K562 (cell line): Measurements from ENCODE around the gene PPP1R14B. TPM values are rescaled to one million over a fixed set of nuclear protein-coding genes. Genes with fewer than 3 reads are reported as not detected.

ENCODE experiments used
- ATF7 ChIP-seq: fragments of 450-650 bp; IDR thresholded peaks from 2 replicates; pipeline ENCODE4 v1.7.1; 2014; ENCODE audit warnings: mild to moderate bottlenecking, moderate library complexity
- BMI1 ChIP-seq: fragments of 150-350 bp; IDR thresholded peaks from 2 replicates; pipeline ENCODE4 v1.6.1; 2014; ENCODE audit warnings: low read length
- CEBPB ChIP-seq: fragments of 450-650 bp; IDR thresholded peaks from 2 replicates; pipeline ENCODE4 v1.6.1; 2016; ENCODE audit warnings: missing genetic modification characterization, missing compliant biosample characterization
- ELF4 ChIP-seq: fragments of 450-650 bp; formaldehyde crosslinking; IDR thresholded peaks from 2 replicates; pipeline ENCODE4 v1.4.0; 2022; ENCODE audit warnings: missing genetic modification characterization
- ESRRA ChIP-seq: fragments of 450-650 bp; IDR thresholded peaks from 2 replicates; pipeline ENCODE4 v1.6.1; 2014; ENCODE audit warnings: low read depth, mild to moderate bottlenecking, moderate library complexity, borderline replicate concordance
- GATAD2B ChIP-seq: fragments of 450-650 bp; IDR thresholded peaks from 2 replicates; pipeline ENCODE4 v1.6.1; 2017; ENCODE audit warnings: mild to moderate bottlenecking, borderline replicate concordance
- MEIS2 ChIP-seq: fragments of 450-650 bp; IDR thresholded peaks from 2 replicates; pipeline ENCODE4 v1.6.1; 2014; ENCODE audit warnings: mild to moderate bottlenecking; ENCODE audit not compliant: partially characterized antibody
- SIN3A ChIP-seq, 2 experiments: fragments of 150-350 bp in 1 of 2; IDR thresholded peaks; 2 replicates each; pipeline ENCODE4 v1.6.1; 2011 to 2016; ENCODE audit warnings: borderline replicate concordance in 2 of 2, low read depth in 2 of 2, low read length in 2 of 2, mild to moderate bottlenecking in 2 of 2, moderate library complexity in 2 of 2; ENCODE audit not compliant: control insufficient read depth in 1 of 2
- ZNF274 ChIP-seq: IDR thresholded peaks from 2 replicates; pipeline ENCODE4 v1.6.1; 2011; ENCODE audit warnings: low read depth, mild to moderate bottlenecking, low read length, moderate library complexity, borderline replicate concordance
- ZNF57 ChIP-seq: fragments of 450-650 bp; formaldehyde crosslinking; IDR thresholded peaks from 2 replicates; pipeline ENCODE4 v1.4.0; 2020; ENCODE audit warnings: mild to moderate bottlenecking, moderate library complexity
- ZNF583 ChIP-seq: fragments of 250-450 bp; sonication (Bioruptor Pico); IDR thresholded peaks from 2 replicates; pipeline ENCODE4 v1.4.0; 2020
- ZNF785 ChIP-seq: fragments of 250-450 bp; sonication (Bioruptor Pico); IDR thresholded peaks from 2 replicates; pipeline ENCODE4 v1.4.0; 2020; ENCODE audit warnings: mild to moderate bottlenecking
- polyA plus RNA-seq, 8 experiments: library from polyadenylated mRNA; depleted of rRNA in 4 of 8; stranded (reverse) in 5 of 8; unstranded in 3 of 8; fragments of >200 nt; fragmentation: Nextera tagmentation in 2 of 8; fragmentation: Illumina TruSeq in 1 of 8; extraction: Ambion mirVana in 2 of 8; extraction: Trizol in 1 of 8; gene quantifications; 2 replicates each; pipeline versions ENCODE4 v1.2.1 to v1.2.3, GENCODE V29; 2011 to 2014; ENCODE audit warnings: inconsistent platforms in 1 of 8, missing spikeins in 1 of 8
- total RNA-seq, 7 experiments: library from RNA; depleted of rRNA in 6 of 7; stranded (reverse); fragments of >200 nt in 6 of 7; fragmentation: Illumina TruSeq in 2 of 7; extraction: Trizol in 2 of 7; gene quantifications; 2 replicates each; pipeline versions ENCODE4 v1.2.1 to v1.2.3, GENCODE V29; 2011 to 2021; ENCODE audit warnings: low replicate concordance in 1 of 7
- TF ChIP-seq, protein P1 (sequence below): sonication (generic); formaldehyde crosslinking; IDR thresholded peaks from 2 replicates; pipeline ENCODE4 v1.8.0; 2022; ENCODE audit warnings: mild to moderate bottlenecking, missing genetic modification reagents
- TF ChIP-seq, protein P2 (sequence below), 2 experiments: IDR thresholded peaks; 2 replicates each; pipeline ENCODE4 v1.6.1; 2011; ENCODE audit warnings: borderline replicate concordance in 1 of 2, control low read depth in 1 of 2, low read depth in 1 of 2, low read length in 1 of 2, mild to moderate bottlenecking in 1 of 2, mixed read lengths in 1 of 2, moderate library complexity in 1 of 2; ENCODE audit not compliant: insufficient read depth in 1 of 2, insufficient read length in 1 of 2, poor library complexity in 1 of 2, severe bottlenecking in 1 of 2; ENCODE audit errors: extremely low read depth in 1 of 2
- TF ChIP-seq, protein P3 (sequence below): sonication (generic); formaldehyde crosslinking; IDR thresholded peaks from 2 replicates; pipeline ENCODE4 v1.8.0; 2022; ENCODE audit warnings: mild to moderate bottlenecking, missing genetic modification reagents
- TF ChIP-seq, protein P4 (sequence below): fragments of 250-450 bp; sonication (Bioruptor Pico); IDR thresholded peaks from 2 replicates; pipeline ENCODE4 v1.5.0; 2021
- TF ChIP-seq, protein P5 (sequence below): IDR thresholded peaks from 3 replicates; pipeline ENCODE4 v1.6.1; 2011; ENCODE audit warnings: borderline replicate concordance, mild to moderate bottlenecking, moderate library complexity; ENCODE audit not compliant: insufficient read length; ENCODE audit errors: extremely low read depth

The PPP1R14B gene
- total and polyA plus RNA-seq, 9 of the 15 experiments (the other 6 are each of a cell fraction or from before 2014, with no cell fraction given), result 7.7 to 566 (median 212) TPM

DNA sequence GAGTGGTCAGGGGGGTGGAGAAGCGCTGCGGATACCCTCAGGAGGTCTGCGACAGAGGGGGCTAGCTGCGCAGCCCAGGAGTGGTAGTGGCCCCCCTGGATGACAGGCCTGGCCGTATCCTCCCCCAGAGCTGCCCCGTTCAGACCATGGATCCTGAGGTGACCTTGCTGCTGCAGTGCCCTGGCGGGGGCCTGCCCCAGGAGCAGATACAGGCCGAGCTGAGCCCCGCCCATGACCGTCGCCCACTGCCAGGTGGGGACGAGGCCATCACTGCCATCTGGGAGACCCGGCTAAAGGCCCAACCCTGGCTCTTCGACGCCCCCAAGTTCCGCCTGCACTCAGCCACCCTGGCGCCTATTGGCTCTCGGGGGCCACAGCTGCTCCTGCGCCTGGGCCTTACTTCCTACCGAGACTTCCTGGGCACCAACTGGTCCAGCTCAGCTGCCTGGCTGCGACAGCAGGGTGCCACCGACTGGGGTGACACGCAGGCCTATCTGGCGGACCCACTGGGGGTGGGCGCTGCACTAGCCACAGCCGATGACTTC is 20.2 kb downstream of the PPP1R14B start (continued):
- TF ChIP-seq ZNF274 (no peak), ZNF583 (CRISPR knock-in tag) (0 out of 2 replicates have a peak, but pooled peaks have one; percentile 20), BMI1 (no peak), ZNF57 (CRISPR knock-in tag) (no peak), ELF4 (peak; percentile 27; the same call in 1 of the 2 replicates), MEIS2 (no peak), GATAD2B (peak; percentile 57; the same call in 1 of the 2 replicates), CEBPB (tag) (no peak), ZNF785 (no peak), SIN3A (IDR thresholded peaks at IDR 0.05; ENCODE audit: borderline replicate concordance in 2 of 2, control insufficient read depth in 1 of 2, low read depth in 2 of 2, low read length in 2 of 2) (0 out of 4 replicates have a peak, but pooled peaks of 1 of the 2 experiments have one; percentile 11), ESRRA (peak; percentile 62), ATF7 (no peak)
- TF ChIP-seq, protein P1, sequence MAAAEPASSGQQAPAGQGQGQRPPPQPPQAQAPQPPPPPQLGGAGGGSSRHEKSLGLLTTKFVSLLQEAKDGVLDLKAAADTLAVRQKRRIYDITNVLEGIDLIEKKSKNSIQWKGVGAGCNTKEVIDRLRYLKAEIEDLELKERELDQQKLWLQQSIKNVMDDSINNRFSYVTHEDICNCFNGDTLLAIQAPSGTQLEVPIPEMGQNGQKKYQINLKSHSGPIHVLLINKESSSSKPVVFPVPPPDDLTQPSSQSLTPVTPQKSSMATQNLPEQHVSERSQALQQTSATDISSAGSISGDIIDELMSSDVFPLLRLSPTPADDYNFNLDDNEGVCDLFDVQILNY (CRISPR knock-in tag), result no peak
- TF ChIP-seq, protein P2, sequence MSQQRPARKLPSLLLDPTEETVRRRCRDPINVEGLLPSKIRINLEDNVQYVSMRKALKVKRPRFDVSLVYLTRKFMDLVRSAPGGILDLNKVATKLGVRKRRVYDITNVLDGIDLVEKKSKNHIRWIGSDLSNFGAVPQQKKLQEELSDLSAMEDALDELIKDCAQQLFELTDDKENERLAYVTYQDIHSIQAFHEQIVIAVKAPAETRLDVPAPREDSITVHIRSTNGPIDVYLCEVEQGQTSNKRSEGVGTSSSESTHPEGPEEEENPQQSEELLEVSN (IDR thresholded peaks at IDR 0.05; ENCODE audit: borderline replicate concordance in 1 of 2, extremely low read depth in 1 of 2, insufficient read depth in 1 of 2, insufficient read length in 1 of 2, low read depth in 1 of 2, low read length in 1 of 2, poor library complexity in 1 of 2, severe bottlenecking in 1 of 2), result peak in 1 of 2 experiments; percentile 46
- TF ChIP-seq, protein P3, sequence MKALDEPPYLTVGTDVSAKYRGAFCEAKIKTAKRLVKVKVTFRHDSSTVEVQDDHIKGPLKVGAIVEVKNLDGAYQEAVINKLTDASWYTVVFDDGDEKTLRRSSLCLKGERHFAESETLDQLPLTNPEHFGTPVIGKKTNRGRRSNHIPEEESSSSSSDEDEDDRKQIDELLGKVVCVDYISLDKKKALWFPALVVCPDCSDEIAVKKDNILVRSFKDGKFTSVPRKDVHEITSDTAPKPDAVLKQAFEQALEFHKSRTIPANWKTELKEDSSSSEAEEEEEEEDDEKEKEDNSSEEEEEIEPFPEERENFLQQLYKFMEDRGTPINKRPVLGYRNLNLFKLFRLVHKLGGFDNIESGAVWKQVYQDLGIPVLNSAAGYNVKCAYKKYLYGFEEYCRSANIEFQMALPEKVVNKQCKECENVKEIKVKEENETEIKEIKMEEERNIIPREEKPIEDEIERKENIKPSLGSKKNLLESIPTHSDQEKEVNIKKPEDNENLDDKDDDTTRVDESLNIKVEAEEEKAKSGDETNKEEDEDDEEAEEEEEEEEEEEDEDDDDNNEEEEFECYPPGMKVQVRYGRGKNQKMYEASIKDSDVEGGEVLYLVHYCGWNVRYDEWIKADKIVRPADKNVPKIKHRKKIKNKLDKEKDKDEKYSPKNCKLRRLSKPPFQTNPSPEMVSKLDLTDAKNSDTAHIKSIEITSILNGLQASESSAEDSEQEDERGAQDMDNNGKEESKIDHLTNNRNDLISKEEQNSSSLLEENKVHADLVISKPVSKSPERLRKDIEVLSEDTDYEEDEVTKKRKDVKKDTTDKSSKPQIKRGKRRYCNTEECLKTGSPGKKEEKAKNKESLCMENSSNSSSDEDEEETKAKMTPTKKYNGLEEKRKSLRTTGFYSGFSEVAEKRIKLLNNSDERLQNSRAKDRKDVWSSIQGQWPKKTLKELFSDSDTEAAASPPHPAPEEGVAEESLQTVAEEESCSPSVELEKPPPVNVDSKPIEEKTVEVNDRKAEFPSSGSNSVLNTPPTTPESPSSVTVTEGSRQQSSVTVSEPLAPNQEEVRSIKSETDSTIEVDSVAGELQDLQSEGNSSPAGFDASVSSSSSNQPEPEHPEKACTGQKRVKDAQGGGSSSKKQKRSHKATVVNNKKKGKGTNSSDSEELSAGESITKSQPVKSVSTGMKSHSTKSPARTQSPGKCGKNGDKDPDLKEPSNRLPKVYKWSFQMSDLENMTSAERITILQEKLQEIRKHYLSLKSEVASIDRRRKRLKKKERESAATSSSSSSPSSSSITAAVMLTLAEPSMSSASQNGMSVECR (CRISPR knock-in tag), result peak; percentile 60; the same call in 1 of the 2 replicates
- TF ChIP-seq, protein P4, sequence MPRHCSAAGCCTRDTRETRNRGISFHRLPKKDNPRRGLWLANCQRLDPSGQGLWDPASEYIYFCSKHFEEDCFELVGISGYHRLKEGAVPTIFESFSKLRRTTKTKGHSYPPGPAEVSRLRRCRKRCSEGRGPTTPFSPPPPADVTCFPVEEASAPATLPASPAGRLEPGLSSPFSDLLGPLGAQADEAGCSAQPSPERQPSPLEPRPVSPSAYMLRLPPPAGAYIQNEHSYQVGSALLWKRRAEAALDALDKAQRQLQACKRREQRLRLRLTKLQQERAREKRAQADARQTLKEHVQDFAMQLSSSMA, result no peak
- TF ChIP-seq, protein P5, sequence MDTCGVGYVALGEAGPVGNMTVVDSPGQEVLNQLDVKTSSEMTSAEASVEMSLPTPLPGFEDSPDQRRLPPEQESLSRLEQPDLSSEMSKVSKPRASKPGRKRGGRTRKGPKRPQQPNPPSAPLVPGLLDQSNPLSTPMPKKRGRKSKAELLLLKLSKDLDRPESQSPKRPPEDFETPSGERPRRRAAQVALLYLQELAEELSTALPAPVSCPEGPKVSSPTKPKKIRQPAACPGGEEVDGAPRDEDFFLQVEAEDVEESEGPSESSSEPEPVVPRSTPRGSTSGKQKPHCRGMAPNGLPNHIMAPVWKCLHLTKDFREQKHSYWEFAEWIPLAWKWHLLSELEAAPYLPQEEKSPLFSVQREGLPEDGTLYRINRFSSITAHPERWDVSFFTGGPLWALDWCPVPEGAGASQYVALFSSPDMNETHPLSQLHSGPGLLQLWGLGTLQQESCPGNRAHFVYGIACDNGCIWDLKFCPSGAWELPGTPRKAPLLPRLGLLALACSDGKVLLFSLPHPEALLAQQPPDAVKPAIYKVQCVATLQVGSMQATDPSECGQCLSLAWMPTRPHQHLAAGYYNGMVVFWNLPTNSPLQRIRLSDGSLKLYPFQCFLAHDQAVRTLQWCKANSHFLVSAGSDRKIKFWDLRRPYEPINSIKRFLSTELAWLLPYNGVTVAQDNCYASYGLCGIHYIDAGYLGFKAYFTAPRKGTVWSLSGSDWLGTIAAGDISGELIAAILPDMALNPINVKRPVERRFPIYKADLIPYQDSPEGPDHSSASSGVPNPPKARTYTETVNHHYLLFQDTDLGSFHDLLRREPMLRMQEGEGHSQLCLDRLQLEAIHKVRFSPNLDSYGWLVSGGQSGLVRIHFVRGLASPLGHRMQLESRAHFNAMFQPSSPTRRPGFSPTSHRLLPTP, result no peak
